HG03108 (cell line): ENCODE data around the gene PRR5L.
A peak's percentile ranks its signal among the peaks of the same experiment; 100 is the strongest.

Source experiments
- ATAC-seq: cut with Tn5 transposase; IDR thresholded peaks from one replicate; pipeline ENCODE4 v1.9.1; 2021; ENCODE audit warnings: moderate library complexity; ENCODE audit not compliant: unreplicated experiment

The PRR5L gene

DNA sequence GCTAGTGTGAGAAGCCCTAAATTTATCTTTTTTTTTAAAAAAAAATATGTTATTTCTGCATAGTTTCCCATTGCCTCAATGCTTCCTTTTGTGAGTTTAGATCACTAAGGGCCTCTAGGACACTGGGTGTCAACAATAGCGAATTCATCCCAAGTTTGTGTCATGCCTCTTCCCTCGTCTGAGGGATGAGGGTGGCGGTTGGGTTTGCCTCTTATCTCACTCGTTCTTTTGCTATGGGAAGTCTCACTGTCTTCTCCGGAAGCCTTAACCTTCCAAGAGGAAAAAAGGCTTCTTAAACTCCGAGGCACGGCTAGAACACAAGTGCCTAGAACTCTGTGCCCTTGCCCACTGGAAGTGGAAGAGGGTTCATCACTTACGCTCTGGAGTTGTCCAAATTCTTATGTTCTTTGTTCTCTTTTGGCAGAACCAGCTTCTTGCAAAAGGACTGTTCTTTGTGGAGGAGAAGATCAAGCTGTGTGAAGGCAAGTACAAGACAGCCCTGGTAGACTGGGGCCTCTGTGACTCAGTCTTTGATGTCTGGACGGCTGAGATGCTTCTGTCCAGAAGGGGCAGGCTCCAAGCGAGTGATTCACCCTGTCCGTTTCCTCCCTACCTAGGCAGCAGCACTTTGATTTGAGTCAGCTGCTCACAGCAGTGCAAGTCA is 135.5 kb downstream of the PRR5L start:
- ATAC-seq, result no peak

DNA sequence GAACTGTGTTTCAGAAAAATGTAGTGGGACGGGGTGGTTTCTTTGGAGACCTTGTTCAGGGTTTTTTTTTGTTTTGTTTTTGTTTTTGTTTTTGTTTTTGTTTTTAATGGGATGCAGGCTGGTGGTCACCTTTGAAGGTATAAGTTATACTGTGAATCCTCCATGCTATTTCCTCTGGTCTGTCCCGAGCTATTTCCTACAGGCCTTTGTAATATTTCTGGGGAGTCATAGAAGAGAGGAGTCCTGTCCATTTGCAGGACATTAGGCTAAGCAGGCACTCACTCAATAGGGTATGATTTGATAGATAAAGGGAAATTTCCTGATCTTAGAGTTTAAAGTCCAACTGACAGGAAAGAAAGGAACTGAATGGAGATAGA is 136.0 kb downstream of the PRR5L start:
- no peak for ATAC-seq

DNA sequence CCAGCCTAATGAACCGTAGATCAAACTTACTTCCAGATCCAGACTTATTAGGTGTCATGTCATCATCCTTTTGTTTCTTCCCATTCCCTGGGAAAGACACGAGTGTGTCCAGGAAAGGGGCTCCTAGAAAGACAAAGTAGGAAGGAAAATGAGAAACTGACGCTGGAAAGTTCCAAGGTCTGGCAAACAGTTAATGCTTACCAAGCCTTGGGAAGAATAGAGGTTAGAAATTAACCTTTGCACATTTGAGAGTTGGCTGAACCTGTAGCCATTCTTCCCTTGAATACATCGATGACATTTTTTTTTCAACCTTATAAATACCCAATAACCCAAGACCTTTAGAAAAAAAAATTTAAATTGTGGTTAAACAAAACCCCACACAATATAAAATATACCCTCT is 136.7 kb downstream of the PRR5L start:
- no peak for ATAC-seq

DNA sequence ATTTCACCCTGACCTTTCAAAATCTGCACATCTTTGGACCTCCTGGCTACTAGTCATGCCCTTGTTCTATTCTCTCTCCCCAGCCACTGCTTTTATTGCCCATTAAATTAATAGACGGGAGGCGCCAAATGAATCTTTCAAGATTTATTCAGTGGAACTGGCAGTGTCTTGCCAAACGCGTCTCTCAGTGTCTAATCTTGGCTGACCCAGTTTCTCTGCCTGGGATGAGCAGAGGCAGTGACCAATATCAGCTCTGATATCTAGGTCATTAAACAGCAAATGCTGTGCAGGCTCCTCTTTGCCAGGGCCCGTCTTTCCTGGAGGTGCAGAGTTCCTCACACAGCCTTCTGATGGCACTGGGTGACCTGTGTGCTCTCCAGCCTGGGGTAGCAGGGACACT is 140.0 kb downstream of the PRR5L start:
- ATAC-seq, result no peak

DNA sequence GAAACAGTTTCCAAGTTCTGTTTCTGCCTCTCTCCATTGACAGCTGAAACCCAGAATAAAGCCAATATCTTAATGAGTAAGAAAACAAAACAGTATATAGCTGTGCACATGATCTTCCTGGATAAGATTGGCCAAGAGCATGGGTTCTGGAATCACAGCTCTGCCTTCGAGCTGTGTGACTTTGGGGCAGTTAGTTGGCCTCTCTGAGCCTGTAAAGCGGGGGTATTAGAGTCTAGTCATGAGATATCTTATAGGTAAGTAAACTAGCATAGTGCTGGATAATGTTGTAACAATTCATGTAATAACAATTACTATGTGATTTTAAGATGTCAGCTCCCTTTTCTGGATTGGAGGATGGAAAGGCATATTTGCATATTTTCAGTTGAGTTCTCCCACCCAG is 140.5 kb downstream of the PRR5L start:
- no peak for ATAC-seq

DNA sequence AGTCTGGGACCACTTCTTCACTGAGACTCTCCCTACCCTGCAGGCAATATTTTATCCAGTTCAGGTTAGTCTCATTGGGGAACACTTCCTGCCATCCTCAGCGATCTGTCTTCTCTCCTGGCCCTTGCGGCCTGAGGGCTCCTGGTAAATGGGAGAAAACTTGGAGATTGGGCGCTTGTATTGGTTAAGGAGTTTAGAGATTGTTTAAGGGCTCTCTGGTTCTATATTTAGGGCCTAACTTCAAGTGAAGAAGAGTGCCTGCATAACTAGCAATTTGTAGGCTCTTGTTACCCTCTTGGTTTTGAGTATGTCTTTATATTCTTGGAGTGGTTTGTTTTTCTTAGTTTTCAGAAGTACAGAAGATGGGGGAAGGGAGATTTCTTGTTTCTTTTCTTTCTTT is 141.3 kb downstream of the PRR5L start:
- ATAC-seq, result no peak

DNA sequence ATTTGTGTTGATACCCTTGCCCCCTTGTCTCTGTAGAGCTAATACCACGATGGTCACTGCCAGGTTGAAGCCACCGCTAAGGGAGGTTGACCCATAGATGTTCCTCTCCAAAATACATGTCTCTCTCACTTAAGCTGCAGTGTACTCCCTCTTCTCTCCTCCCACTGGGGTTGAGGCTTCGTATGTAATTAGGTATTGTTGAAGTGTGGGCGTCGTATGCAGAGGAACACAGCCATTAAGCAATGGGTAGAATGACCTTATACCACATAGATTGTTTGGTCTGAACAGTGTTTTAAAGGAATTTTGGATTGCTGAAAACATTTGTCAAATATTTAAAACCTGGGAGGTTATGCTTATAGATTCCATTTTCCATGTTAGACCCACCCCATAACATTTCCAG is 142.0 kb downstream of the PRR5L start:
- no peak for ATAC-seq

DNA sequence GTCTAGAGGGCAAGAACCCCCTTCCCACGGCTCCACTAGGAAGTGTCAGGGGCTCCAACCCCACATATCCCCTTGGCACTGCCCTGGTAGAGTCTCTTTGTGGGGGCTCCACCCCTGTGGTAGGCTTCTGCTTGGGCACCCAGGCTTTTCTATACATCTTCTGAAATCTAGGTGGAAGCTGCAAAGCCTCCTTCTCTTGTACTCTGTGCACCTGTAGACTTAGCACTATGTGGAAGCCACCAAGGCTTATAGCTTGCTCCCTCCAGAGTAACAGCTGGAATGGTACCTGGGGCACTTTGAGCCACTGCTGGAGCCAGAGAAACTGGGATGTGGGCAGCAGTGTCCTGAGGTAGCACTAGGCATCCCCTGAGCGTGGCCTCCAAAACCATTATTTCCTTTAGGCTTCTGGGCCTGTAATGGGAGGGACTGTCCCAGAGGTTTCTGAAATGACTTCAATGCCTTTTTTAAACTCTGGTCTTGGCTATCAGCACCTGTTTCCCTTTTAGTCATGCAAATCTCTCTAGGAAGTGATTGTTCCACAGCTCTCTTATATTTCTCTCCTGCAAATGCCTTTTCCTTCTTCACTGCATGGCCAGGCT is 145.6 kb downstream of the PRR5L start:
- peak; percentile 96 for ATAC-seq

DNA sequence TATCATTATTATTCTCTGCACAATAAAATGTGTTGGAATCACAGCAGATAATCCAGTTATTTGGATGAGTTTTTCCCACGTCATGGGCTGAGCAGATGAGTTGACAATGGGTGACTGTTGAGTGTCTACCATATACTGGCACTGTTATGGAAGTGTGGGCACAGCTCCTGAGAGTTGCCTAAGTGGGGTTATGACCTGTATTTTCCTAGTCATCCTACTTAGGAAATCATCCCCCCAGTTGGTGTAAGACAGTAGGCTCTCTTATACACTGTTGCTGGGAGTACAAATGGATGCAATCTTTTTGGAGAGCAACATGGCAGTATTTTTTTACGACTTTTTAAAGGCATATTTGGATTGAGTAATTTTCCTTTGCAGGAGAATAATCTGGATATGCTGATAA is 147.6 kb downstream of the PRR5L start:
- ATAC-seq, result no peak

DNA sequence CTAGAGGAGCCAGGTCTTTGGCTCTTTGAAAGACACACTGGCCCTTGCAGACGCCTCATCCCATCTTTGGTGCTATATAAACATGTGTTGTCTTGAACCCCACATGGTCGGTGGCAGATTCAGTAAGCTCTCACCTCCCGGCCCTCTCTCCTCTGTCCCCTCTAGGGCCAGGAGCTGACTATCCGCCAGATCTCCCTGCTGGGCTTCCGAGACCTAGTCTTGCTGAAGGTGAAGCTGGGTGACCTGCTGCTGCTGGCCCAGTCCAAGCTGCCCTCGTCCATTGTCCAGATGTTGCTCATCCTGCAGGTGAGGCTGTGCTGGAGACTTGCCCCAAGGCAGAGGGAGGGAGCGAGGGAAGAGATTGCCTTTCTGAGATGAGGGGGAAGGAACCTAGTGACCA is 150.0 kb downstream of the PRR5L start:
- ATAC-seq, result no peak

DNA sequence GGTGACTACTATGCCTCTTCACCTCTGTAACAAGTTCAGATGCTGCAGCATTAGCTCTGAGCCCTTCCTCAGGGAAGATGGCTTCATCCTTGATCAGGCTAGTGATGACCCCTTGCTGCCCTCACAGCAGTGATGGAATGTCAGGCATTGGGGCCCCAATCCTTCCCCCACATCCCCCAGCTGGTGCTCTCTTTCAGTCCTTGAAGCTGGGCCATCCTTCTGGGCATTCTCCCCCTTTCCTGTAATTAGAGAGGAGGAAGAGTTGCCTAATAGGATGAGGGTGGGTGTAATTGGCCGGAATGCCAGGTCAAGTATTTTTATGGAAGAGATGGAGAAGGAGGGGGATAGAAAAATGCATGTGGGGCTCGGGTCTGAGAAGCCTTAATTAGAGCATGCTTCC is 151.4 kb downstream of the PRR5L start:
- no peak for ATAC-seq

DNA sequence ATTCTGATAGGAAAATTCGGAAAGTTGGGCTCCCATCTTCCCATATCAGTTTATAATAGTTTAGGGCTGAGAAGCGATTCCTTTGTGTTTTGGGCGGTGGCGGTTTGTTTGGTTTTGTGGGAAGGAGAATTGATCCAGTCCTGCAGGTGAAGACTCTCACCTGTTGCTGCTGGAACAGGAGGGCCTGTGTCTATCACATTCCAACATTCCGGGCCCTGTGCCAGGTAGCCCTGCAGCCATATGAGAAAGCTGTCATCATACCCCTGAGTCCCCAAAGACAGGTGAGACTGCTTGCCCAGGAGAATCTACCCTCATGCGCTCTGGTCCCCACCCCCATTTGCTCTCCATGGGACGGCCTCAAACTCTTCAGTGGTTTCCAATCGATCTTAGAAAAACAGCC is 151.9 kb downstream of the PRR5L start:
- no peak for ATAC-seq

DNA sequence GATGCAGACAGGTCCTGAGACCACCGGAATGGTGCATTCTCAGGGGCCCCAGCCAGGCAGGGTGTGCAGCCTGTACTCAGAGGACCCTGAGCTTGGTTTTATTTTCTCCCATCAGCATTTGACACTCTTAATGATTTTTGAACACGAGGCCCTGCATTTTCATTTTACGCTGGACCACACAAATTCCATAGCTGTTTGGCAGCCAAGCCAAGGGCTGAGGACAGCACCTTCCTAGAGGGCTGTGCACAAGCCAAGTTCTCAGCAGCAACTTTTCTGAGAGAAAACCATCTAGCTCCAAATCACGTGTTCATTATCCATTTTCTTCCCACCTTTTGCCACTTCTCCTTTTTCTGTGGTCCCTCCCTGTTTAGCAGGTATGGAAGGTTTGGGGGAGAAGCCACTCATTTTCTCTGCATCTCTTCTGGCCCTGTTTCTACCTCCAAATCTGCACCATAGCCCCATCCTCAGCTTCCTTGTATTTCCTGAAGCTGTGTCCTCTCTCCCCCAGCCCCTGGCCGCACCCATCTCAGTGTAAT is 153.5 kb downstream of the PRR5L start:
- no peak for ATAC-seq

DNA sequence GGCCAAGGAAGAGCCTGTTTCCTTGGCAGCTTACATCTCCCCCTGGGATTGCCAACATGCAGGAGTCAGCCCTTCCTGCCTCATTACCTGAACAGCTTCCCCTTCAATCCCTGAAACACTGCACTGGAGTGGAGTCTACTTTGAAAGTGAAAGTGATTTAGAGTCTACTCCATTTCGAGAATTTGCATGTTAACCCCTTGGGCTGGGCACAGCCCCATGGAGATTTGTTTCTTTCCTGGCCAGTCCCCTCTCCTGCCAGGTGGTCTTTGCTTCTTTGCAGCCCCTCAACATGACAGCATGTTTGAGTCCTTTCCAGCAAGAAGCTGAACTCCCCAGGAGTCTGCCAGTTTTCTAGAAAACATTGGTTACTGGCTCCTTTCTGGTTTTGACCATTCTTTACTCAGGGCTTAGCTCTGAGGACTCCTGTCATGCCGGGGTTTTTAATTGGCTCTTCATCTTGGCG is 154.1 kb downstream of the PRR5L start:
- ATAC-seq, result peak; percentile 59

DNA sequence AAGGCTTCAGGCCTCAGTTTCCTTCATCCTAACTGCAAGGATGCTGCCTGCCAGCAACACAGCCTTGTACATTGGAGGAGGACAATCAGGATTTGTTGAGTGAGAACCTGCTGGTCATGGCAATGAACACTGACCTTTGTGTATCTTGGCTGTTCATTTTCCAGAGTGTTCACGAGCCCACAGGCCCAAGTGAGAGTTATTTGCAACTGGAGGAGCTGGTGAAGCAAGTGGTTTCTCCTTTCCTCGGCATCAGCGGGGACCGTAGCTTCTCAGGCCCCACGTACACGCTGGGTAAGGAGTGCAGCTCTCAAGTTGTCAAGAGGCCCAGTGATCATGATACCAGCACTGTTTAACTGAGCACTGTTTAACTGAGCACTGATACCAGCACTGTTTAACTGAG is 155.0 kb downstream of the PRR5L start:
- ATAC-seq, result no peak

DNA sequence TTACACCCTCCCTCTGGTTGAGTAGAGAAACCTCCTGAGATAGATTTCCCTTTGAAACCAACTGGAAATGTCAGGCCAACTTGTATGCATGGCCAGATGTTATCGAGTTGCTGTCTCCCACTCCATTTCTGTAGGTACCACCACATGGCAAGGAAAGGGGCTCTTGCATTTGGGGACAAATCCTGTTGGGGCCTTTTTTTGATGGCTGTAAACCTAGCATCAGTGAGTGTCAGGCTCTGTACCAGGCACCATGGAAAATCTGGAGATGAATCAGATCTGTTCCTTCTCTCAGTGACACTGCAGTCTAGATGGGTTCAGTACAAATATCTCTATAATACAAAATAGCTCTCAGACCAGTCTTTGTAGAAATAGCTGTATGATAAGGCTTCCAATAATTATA is 155.6 kb downstream of the PRR5L start:
- ATAC-seq, result no peak

DNA sequence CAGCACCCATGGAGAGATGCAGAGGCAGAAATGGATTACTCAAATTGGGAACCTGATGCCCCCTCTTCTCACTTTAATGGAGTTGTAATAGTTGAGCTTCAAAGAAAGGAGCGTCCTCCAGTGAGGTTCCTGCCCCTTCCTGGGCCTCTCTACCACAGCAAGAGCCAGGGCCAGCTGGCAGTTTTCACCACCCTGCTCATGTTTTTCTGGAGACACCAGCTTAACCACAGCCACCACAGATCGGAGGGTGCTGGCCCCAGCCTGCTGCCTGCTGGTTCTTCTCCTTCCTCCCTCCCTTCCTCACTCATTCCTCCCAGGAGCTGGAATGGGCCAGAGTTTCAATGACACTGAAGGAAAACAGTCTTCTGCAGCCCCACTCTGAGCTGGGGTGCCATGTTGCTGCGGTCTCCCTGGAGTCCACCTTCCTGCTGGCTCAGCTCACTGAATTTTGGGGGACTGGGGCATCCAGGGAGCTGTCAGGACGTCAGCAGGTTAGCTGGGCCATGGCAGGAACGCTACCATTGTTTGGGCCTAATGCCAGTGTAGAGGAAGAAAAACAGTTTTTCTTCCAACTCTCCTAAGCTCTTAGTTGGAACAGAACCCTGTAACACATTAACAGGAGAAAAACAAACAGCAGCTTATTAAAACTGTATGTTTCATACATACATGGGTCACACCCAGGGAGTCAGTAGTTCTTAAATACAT is 156.3 kb downstream of the PRR5L start:
- ATAC-seq, result no peak

DNA sequence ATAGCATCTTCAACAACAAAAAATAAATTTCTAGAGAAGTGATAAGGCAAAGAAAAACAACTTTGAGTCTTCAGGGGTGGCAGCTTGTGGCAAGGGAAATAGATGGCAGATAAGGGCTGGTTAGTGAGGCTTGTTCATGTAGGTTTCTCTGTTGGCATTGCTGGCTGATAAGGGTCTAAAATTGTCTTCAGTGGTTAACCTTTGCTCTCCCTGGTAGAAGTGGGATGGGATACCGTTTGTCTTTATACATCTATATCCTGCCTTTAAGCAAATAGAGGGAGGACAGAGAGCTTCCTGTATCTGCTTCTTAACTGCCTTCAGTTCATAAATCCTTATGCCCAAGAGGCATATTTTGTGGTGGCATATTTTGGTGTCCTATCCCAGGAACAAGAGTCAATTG is 156.9 kb downstream of the PRR5L start:
- no peak for ATAC-seq

DNA sequence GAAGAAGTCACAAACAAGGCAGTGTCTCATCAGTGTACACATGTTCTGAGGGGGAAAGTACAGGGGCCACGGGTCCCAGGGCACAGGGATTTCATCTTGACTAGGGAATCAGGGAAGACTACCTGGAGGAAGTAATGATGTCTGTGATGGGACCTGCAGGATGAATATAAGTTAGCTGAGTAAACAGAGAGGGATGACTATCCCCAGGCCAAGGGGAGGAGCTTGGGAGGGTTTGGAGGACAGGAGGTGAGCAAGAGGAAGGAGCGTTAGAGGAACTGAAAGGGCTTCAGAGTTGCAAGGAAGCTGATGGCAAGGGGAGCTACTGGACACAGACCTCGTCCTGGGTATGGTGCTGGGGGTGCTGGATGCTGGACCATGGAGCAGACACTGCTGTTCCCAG is 157.6 kb downstream of the PRR5L start:
- ATAC-seq, result no peak

DNA sequence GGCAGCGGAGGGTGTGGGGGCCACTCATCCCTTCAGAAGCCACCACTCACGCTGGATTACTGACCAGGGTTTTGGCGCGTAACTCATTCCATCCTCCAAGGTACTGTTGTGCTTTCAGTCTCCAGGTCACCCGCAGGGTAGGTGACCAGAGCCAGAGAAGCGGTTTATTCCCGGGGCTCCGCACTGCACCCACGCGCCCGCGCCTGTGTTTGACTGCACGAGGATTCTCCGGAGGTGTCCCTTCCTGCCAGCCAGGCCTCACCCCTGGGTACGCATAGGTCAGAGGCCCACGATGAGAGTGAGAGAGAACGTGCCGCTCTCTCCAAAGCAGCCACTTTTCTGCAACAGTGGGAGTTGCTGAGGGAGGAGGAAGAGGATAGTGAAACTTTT is 158.5 kb downstream of the PRR5L start:
- no peak for ATAC-seq

DNA sequence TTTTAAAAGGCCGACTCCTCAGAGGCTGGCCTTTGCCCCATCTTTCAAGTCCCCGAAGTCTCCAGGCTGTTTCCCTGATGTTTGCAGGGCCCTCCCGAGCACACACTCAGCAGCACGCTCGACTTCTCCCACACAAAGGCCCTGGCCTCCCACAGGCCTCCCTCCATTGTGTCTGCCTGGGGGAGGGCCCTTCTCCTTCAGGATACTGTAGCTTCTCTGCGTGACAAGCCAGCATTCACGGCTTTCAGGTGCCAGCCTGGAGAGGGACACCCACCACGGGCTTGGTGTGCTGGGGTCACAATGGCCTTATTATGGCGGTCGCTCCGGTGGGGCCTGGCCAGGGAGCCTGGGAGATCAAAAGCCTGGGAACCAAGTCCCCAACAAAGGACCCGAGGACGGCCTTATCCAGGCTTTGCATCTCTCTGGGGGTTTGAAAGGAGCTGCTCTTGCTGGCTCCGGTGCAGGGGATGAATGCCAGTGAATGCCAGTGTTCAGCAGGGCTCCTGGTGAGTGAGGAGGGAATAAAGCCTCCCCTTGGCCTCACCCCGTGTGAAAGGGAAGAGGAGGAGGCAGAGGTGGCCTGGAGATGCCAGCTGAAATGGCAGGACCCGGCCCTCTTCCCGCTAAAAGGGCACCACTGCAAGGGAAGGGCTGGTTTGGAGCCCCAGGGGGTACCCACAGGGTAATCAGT is 159.0 kb downstream of the PRR5L start:
- ATAC-seq, result no peak

DNA sequence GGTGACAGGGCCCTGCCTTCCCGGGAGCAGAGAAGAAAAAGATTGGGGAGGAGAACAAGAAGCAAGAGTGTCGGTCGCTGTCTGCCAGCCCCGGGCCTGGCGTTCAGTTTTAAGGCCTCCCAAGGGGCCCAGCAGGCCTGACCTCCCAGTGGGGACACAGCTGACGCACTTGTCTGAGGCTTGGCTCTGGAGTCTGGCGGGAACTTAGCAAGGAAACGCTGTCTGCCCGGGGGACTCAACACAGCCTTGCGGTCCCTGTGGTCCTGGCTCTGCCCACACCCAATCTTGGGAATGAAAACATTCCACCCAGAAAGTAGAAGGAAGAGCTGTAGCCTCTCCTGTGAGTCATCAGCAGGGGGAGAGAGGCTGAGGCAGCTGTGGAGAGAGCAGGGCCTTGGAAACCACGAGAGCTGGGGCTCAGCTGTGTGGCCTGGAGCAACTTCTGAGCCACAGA is 159.6 kb downstream of the PRR5L start:
- no peak for ATAC-seq
